Esophagus squamous epithelium (tissue), 5 donors: ENCODE measurements around the gene RTCA. TPM values are rescaled to one million over a fixed set of nuclear protein-coding genes. Genes with fewer than 3 reads are reported as not detected.

Experiments
- DNase-seq: peaks from one replicate; lab custom pipeline; 2025; lab: John Stamatoyannopoulos, UW
- H3K27ac ChIP-seq, 4 donors: fragments of 200-600 bp; sonication (generic); one replicate each; pipeline ENCODE4 v1.5.1; 2016 to 2019; ENCODE audit warnings: mild to moderate bottlenecking in 1 of 4
- H3K27me3 ChIP-seq, 4 donors: fragments of 200-600 bp; sonication (generic); 1 replicate in 3 of 4; 2 replicates in 1 of 4; pipeline versions ENCODE4 v1.5.1 to v1.6.0; 2017 to 2021; ENCODE audit warnings: antibody characterized with exemption in 1 of 4
- H3K36me3 ChIP-seq, 3 donors: fragments of 200-600 bp; sonication (generic); one replicate each; pipeline ENCODE4 v1.5.1; 2016 to 2019
- H3K4me1 ChIP-seq, 3 donors: fragments of 200-600 bp; sonication (generic); one replicate each; pipeline ENCODE4 v1.5.1; 2017 to 2019
- H3K4me3 ChIP-seq, 4 donors: fragments of 200-600 bp; sonication (generic); 1 replicate in 3 of 4; 2 replicates in 1 of 4; pipeline ENCODE4 v1.5.1; 2016 to 2019; ENCODE audit warnings: mild to moderate bottlenecking in 2 of 4, moderate library complexity in 1 of 4
- H3K9me3 ChIP-seq, 3 donors: fragments of 200-600 bp; sonication (generic); one replicate each; pipeline ENCODE4 v1.5.1; 2016 to 2019
- POLR2A ChIP-seq, 4 donors: fragments of 450-650 bp; IDR thresholded peaks; one replicate each; pipeline ENCODE4 v1.6.1; 2017; ENCODE audit warnings: antibody characterized with exemption in 4 of 4, mild to moderate bottlenecking in 4 of 4, moderate library complexity in 3 of 4
- WGBS, 2 donors: methylation state at CpG; one replicate each; pipeline ENCODE4 v1.1.5; 2018; 5-methylcytosine and 5-hydroxymethylcytosine counted together
- intact Hi-C: fragments of 100-400 bp; cut with DNase I; formaldehyde crosslinking; loops from one replicate; pipeline ENCODE4 v1.15.0; 2022
- total RNA-seq, 4 donors: library from RNA; depleted of rRNA; stranded (reverse); fragments of >200 nt; gene quantifications; one replicate each; pipeline ENCODE4 v1.1.0, GENCODE V29; 2016
- TF ChIP-seq, protein P1 (sequence below), 6 experiments: fragments of 450-650 bp in 4 of 6; fragments of 200-600 bp in 2 of 6; sonication (generic) in 2 of 6; IDR thresholded peaks; one replicate each; pipeline ENCODE4 v1.5.1; 2016 to 2019; ENCODE audit warnings: antibody characterized with exemption in 6 of 6, mild to moderate bottlenecking in 4 of 6, moderate library complexity in 4 of 6
- donor health status: DM: yes; HTN: yes; CAD: no.

The RTCA gene
- total RNA-seq, 4 donors from 2014 or later, result 20.6 to 36.0 (median 23.7) TPM

DNA sequence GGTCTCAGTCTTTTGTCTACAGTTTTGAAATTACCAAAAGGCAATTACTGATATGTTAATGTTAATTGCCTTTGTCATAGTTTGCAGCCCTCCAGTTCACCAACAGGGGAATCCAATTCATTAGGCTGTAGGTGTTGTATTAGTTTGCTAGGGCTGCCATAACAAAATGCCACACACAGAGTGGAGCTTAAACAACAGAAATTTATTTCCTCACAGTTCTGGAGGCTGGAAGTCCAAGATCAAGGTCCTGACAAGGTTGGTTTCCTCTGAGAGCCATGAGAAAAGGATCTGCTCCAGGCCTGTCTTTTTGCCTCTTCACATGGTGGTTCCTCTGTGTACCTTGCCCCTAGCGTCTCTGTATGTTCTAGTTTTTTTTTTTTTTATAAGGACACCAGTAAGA is 1.3 kb downstream of the RTCA start:
- Histone ChIP-seq H3K27ac (peak overlapping the region in 2 of 4 donors; percentile 93 to 95), H3K27me3 (no peaks in the 10 kb centered on the region), H3K9me3 (no peaks in the 10 kb centered on the region), H3K36me3 (peaks cover 0 to 53% (median 10%) of the 10 kb centered on the region in 3 donors), H3K4me1 (peaks cover 6 to 50% (median 25%) of the 10 kb centered on the region in 3 donors), H3K4me3 (peak overlapping the region; percentile 72 to 98 (median 92))
- intact Hi-C loops, result no loop called here
- TF ChIP-seq POLR2A (IDR thresholded peaks at IDR 0.05), result no peak
- DNase-seq, result no peak
- WGBS, 2 donors, result 88 to 92% methylated on average over 1 of the region's 1 CpG

DNA sequence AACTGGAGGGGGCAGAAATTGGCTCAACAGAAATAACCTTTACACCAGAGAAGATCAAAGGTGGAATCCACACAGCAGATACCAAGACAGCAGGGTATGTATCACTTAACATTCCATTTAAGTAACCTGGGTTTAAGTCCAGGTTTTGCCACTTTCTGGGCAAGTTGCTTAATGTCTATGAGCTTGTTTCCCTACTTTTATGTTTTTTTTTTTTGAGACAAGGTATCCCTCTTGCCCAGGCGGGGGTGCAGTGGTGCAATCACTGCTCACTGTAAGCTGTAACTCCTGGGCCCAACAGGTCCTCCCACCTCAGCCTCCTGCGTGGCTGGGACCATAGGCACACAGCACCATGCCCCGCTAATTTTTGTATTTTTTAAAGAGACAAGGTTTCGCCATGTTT is 2.2 kb downstream of the RTCA start:
- H3K36me3 ChIP-seq, result peaks cover 0 to 63% (median 14%) of the 10 kb centered on the region in 3 donors
- TF ChIP-seq POLR2A (IDR thresholded peaks at IDR 0.05), result no peak
- TF ChIP-seq, protein P1, sequence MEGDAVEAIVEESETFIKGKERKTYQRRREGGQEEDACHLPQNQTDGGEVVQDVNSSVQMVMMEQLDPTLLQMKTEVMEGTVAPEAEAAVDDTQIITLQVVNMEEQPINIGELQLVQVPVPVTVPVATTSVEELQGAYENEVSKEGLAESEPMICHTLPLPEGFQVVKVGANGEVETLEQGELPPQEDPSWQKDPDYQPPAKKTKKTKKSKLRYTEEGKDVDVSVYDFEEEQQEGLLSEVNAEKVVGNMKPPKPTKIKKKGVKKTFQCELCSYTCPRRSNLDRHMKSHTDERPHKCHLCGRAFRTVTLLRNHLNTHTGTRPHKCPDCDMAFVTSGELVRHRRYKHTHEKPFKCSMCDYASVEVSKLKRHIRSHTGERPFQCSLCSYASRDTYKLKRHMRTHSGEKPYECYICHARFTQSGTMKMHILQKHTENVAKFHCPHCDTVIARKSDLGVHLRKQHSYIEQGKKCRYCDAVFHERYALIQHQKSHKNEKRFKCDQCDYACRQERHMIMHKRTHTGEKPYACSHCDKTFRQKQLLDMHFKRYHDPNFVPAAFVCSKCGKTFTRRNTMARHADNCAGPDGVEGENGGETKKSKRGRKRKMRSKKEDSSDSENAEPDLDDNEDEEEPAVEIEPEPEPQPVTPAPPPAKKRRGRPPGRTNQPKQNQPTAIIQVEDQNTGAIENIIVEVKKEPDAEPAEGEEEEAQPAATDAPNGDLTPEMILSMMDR (IDR thresholded peaks at IDR 0.05), result no peak

DNA sequence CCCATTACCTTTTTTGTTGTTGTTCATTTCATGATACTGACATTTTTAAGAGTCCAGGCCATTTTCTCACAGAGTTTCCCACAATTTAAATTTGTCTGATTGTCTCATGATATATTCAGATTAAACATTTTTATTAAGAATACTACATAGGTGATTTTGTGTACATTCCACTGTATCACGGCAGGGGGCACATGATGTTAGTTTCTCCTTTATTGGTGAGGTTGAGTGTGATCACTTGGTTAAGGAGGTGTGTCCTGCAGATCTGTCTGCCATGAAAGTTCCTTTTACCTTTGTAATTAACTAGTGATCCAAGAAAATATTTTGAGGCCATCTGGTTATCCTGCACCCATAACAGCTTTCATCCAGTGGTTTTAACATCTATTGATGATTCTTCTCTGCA is 11.8 kb downstream of the RTCA start:
- Histone ChIP-seq H3K27ac (no peak overlapping the region), H3K27me3 (no peaks in the 10 kb centered on the region), H3K9me3 (no peaks in the 10 kb centered on the region), H3K4me3 (no peak overlapping the region), H3K4me1 (no peaks in the 10 kb centered on the region), H3K36me3 (peaks cover 8 to 100% (median 54%) of the 10 kb centered on the region in 3 donors)
- TF ChIP-seq, protein P1 (IDR thresholded peaks at IDR 0.05), result no peak
- TF ChIP-seq POLR2A (IDR thresholded peaks at IDR 0.05), result no peak
- DNase-seq, result no peak
- intact Hi-C loops, result no loop called here
- WGBS, 2 donors, result 60 to 73% methylated on average over 1 of the region's 1 CpG

More for the DNA sequence above, 2.2 kb downstream of the RTCA start:
- 93 to 95% methylated on average over 4 of the region's 4 CpGs for WGBS, 2 donors
- intact Hi-C loops, result no loop called here
- Histone ChIP-seq H3K4me3 (no peak overlapping the region), H3K9me3 (no peaks in the 10 kb centered on the region), H3K27ac (no peak overlapping the region), H3K27me3 (no peaks in the 10 kb centered on the region), H3K4me1 (peaks cover 6 to 52% (median 25%) of the 10 kb centered on the region in 3 donors)
- DNase-seq, result no peak

DNA sequence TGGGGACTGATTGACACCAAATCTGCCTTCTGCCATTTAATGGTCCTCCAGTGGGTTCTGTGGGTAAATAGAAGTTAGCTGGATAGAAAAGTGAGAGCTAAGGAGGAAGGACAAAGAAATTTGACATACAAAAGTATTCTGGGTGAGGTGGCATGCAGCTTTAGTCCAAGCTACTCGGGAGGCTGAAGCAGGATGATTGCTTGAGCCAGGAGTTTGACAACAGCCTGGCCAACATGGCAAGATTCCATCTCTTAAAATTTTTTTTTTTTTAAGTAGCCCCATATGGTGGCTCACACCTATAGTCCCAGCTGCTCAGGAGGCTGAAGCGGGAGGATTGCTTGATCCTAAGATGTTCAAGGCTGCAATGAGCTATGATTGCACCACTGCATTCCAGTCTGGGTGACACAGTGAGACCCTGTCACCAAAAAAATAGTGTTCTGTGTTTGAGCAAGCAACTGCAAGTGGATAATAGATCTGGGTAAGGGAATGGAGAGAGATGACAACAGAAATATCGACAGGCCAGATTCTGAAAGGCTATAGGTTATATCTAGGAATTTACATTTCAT is 13.4 kb downstream of the RTCA start:
- intact Hi-C loops, result no loop called here
- no peaks in the 10 kb centered on the region for H3K27me3 ChIP-seq
- H3K27ac ChIP-seq, result no peak overlapping the region
- 85 to 93% methylated on average over 3 of the region's 3 CpGs for WGBS, 2 donors
- no peak overlapping the region for H3K4me3 ChIP-seq
- TF ChIP-seq, protein P1 (IDR thresholded peaks at IDR 0.05), result no peak
- no peaks in the 10 kb centered on the region for H3K4me1 ChIP-seq
- no peaks in the 10 kb centered on the region for H3K9me3 ChIP-seq
- peaks cover 8 to 100% (median 40%) of the 10 kb centered on the region in 3 donors for H3K36me3 ChIP-seq
- no peak for DNase-seq

DNA sequence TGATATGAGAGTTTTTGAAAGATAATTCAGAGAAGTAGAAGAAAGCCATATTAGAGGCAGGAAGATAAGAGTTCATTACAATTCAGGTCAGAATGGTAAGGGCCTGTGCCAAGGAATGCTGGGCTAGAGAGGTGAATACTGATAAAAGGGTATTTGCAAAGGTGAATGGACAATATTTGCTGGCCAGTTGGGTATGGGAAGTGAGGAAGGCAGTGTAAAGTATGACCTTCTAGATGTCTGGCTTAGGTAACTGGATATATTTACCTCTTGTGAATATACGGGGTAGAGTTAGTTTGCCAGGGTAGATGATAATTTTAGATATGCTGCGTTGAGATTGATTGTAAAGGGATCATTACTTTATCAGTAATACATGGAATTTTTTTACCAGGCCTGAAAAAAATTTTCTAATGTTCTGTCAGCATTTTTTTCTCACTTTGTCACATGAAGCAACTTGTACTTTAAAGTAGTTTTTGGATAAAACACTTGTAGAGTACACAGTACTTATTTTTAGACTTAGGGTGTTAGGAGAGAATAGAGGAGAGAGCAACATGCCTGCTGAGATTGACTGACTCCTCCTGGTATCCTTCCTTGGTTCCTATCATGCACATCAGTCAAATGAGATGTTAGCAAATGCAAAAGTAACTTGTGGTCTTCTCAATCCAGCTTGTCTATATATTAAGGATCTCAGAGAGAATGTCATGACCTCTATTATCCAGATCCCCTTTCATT is 14.1 kb downstream of the RTCA start:
- no peak for DNase-seq
- WGBS, 2 donors, result 85 to 89% methylated on average over 2 of the region's 2 CpGs

More for the DNA sequence above, 14.1 kb downstream of the RTCA start:
- no peak overlapping the region for H3K27ac ChIP-seq
- no peaks in the 10 kb centered on the region for H3K4me1 ChIP-seq
- H3K4me3 ChIP-seq, result no peak overlapping the region
- H3K36me3 ChIP-seq, result peaks cover 8 to 100% (median 40%) of the 10 kb centered on the region in 3 donors
- intact Hi-C loops, result loop anchor here (10.0 kb wide), 1 partner anchor 175 kb away; no protein-coding TSS in a partner anchor
- H3K9me3 ChIP-seq, result no peaks in the 10 kb centered on the region
- TF ChIP-seq, protein P1 (IDR thresholded peaks at IDR 0.05), result no peak
- TF ChIP-seq POLR2A (IDR thresholded peaks at IDR 0.05), result no peak
- no peaks in the 10 kb centered on the region for H3K27me3 ChIP-seq
